Spleen (tissue), 11 donors: ENCODE data around the gene DAPK1. TPM values are rescaled to one million over a fixed set of nuclear protein-coding genes. Genes with fewer than 3 reads are reported as not detected.

Source experiments
- DNase-seq: peaks from one replicate; pipeline ENCODE4 v3.0.0-alpha.2; 2020
- H3K27ac ChIP-seq, 8 donors: fragments of 200-600 bp; sonication (generic) in 7 of 8; 1 replicate in 4 of 8; 2 replicates in 4 of 8; pipeline versions ENCODE4 v1.5.0 to v1.8.0; 2016 to 2021; ENCODE audit warnings: inconsistent platforms in 4 of 8, mild to moderate bottlenecking in 4 of 8, moderate library complexity in 1 of 8
- H3K27me3 ChIP-seq, 7 donors: fragments of 200-600 bp; sonication (generic) in 6 of 7; replicated peaks in 1 of 7; 1 replicate in 4 of 7; 2 replicates in 3 of 7; pipeline versions ENCODE4 v1.5.0 to v1.8.0; 2016 to 2021; ENCODE audit warnings: inconsistent platforms in 3 of 7, mild to moderate bottlenecking in 1 of 7
- H3K36me3 ChIP-seq, 6 donors: fragments of 200-600 bp; sonication (generic) in 5 of 6; 1 replicate in 4 of 6; 2 replicates in 2 of 6; pipeline versions ENCODE4 v1.5.0 to v1.8.0; 2016 to 2021; ENCODE audit warnings: inconsistent platforms in 2 of 6
- H3K4me1 ChIP-seq, 6 donors: fragments of 200-600 bp; sonication (generic) in 5 of 6; 1 replicate in 3 of 6; 2 replicates in 3 of 6; pipeline versions ENCODE4 v1.5.0 to v1.8.0; 2016 to 2021; ENCODE audit warnings: inconsistent platforms in 3 of 6
- H3K4me3 ChIP-seq, 8 donors: fragments of 200-600 bp; sonication (generic) in 7 of 8; 1 replicate in 4 of 8; 2 replicates in 4 of 8; pipeline versions ENCODE4 v1.5.0 to v1.8.0; 2016 to 2021; ENCODE audit warnings: inconsistent platforms in 4 of 8, mild to moderate bottlenecking in 4 of 8, moderate library complexity in 2 of 8
- H3K9me3 ChIP-seq, 8 donors: fragments of 200-600 bp; sonication (generic) in 7 of 8; 1 replicate in 4 of 8; 2 replicates in 4 of 8; pipeline versions ENCODE4 v1.5.0 to v1.8.0; 2016 to 2021; ENCODE audit warnings: inconsistent platforms in 4 of 8
- CTCF ChIP-seq, 11 experiments: fragments of 200-600 bp in 7 of 11; fragments of 450-650 bp in 4 of 11; sonication (generic) in 4 of 11; IDR thresholded peaks in 8 of 11; conservative IDR thresholded peaks in 3 of 11; 1 replicate in 7 of 11; 2 replicates in 4 of 11; pipeline versions ENCODE4 v1.4.0 to v1.8.0; 2016 to 2021; ENCODE audit warnings: antibody characterized with exemption in 11 of 11, inconsistent platforms in 4 of 11, mild to moderate bottlenecking in 1 of 11
- POLR2A ChIP-seq, 3 donors: fragments of 450-650 bp; IDR thresholded peaks; one replicate each; pipeline ENCODE4 v1.5.1; 2017; ENCODE audit warnings: antibody characterized with exemption in 3 of 3, mild to moderate bottlenecking in 1 of 3
- POLR2AphosphoS5 ChIP-seq, 3 donors: sonication (generic); formaldehyde crosslinking; IDR thresholded peaks; one replicate each; pipeline ENCODE4 v1.5.1; 2017; ENCODE audit warnings: antibody characterized with exemption in 3 of 3
- WGBS, 5 donors: extraction: QIAGEN DNeasy Blood & Tissue Kit in 3 of 5; methylation state at CpG; one replicate each; pipeline versions ENCODE4 v1.1.5 to v1.1.7; 2013 to 2018; 5-methylcytosine and 5-hydroxymethylcytosine counted together
- intact Hi-C: fragments of 100-400 bp; cut with DNase I; formaldehyde crosslinking; loops from one replicate; pipeline ENCODE4 v1.15.0; 2023; ENCODE audit warnings: low total_unique reads
- polyA plus RNA-seq, 3 donors: library from polyadenylated mRNA; stranded (reverse); fragments of 200-250 nt; gene quantifications; one replicate each; pipeline ENCODE4 v1.2.1, GENCODE V29; 2013
- total RNA-seq, 7 donors: library from RNA; depleted of rRNA in 3 of 7; stranded (reverse); fragments of >200 nt in 3 of 7; fragmentation: NEBNext Ultra II Directional in 4 of 7; extraction: Animal tissue kit (Norgen Biotek cat#: 25700) in 4 of 7; gene quantifications; one replicate each; pipeline versions ENCODE4 v1.1.0 to v1.2.1, GENCODE V29; 2016 to 2021
- donor health status: healthy with polysubstance abuse.
- donor health status: DM: no; HTN: no; CAD: no; lungs with moderate emphysema.
- donor health status: DM: no; HTN: no; CAD: no.
- donor health status: Bipolar disorder and iron deficiency.
- donor health status: healthy.
- donor health status: DM: no; HTN: no; CAD: no.
- donor health status: DM: yes; HTN: yes; CAD: no.

The DAPK1 gene
- total and polyA plus RNA-seq, 10 donors: 6.4 to 126 (median 102) TPM

GRCh38 chr9:87588339-87588738, 90.7 kb downstream of the DAPK1 start:
- Histone ChIP-seq H3K4me1 (peaks cover 0 to 10% (median 2%) of the 10 kb centered on the region in 6 donors), H3K27me3 (no peaks in the 10 kb centered on the region), H3K4me3 (no peak overlapping the region), H3K27ac (no peak overlapping the region), H3K9me3 (no peaks in the 10 kb centered on the region), H3K36me3 (no peaks in the 10 kb centered on the region)
- intact Hi-C loops: no loop called here
- DNase-seq: no peak
- TF ChIP-seq POLR2A (IDR thresholded peaks at IDR 0.05) (no peak), CTCF (IDR thresholded peaks at IDR 0.05 in 8 of 11, conservative IDR thresholded peaks at IDR 0.05 in 3 of 11) (no peak), POLR2AphosphoS5 (IDR thresholded peaks at IDR 0.05) (no peak)

- H3K4me3 ChIP-seq: no peak overlapping the region
- peaks cover 0 to 22% (median 5%) of the 10 kb centered on the region in 6 donors for H3K4me1 ChIP-seq
- no peaks in the 10 kb centered on the region for H3K27me3 ChIP-seq
- intact Hi-C loops: no loop called here
- WGBS, 5 donors: 84 to 95% (median 89%) methylated on average over 2 of the region's 2 CpGs
- H3K36me3 ChIP-seq: no peaks in the 10 kb centered on the region
- TF ChIP-seq CTCF (IDR thresholded peaks at IDR 0.05 in 8 of 11, conservative IDR thresholded peaks at IDR 0.05 in 3 of 11): no peak
- no peak for TF ChIP-seq POLR2A (IDR thresholded peaks at IDR 0.05)
- TF ChIP-seq POLR2AphosphoS5 (IDR thresholded peaks at IDR 0.05): no peak
- no peak for DNase-seq
- no peaks in the 10 kb centered on the region for H3K9me3 ChIP-seq
- no peak overlapping the region for H3K27ac ChIP-seq
Observed at GRCh38 chr9:87590996-87591395, 93.3 kb downstream of the DAPK1 start.

- TF ChIP-seq POLR2A (IDR thresholded peaks at IDR 0.05) (no peak), CTCF (IDR thresholded peaks at IDR 0.05 in 8 of 11, conservative IDR thresholded peaks at IDR 0.05 in 3 of 11) (no peak), POLR2AphosphoS5 (IDR thresholded peaks at IDR 0.05) (no peak)
- intact Hi-C loops: no loop called here
- Histone ChIP-seq H3K9me3 (no peaks in the 10 kb centered on the region), H3K36me3 (no peaks in the 10 kb centered on the region), H3K4me1 (peaks cover 0 to 39% (median 9%) of the 10 kb centered on the region in 6 donors), H3K27me3 (no peaks in the 10 kb centered on the region), H3K4me3 (no peak overlapping the region), H3K27ac (peak overlapping the region in 6 of 8 donors; percentile 11 to 74 (median 62))
- no peak for DNase-seq
- WGBS, 5 donors: 58 to 71% (median 63%) methylated on average over 14 to 15 of the region's 15 CpGs
Observed at GRCh38 chr9:87592554-87593358, 95.1 kb downstream of the DAPK1 start.

- DNase-seq: no peak
- intact Hi-C loops: no loop called here
- TF ChIP-seq CTCF (IDR thresholded peaks at IDR 0.05 in 8 of 11, conservative IDR thresholded peaks at IDR 0.05 in 3 of 11) (no peak), POLR2A (IDR thresholded peaks at IDR 0.05) (no peak), POLR2AphosphoS5 (IDR thresholded peaks at IDR 0.05) (no peak)
- whole genome bisulfite sequencing, 5 donors: 48 to 74% (median 56%) methylated on average over 5 of the region's 5 CpGs
- Histone ChIP-seq H3K36me3 (no peaks in the 10 kb centered on the region), H3K27ac (peak overlapping the region in 6 of 8 donors; percentile 11 to 74 (median 62)), H3K9me3 (no peaks in the 10 kb centered on the region), H3K27me3 (no peaks in the 10 kb centered on the region), H3K4me1 (peaks cover 0 to 41% (median 11%) of the 10 kb centered on the region in 6 donors), H3K4me3 (no peak overlapping the region)
Observed at GRCh38 chr9:87593359-87593980, 95.8 kb downstream of the DAPK1 start.
